Ovary (tissue), 9 donors: ENCODE data around the gene TNFSF11. TPM values are rescaled to one million over a fixed set of nuclear protein-coding genes. Genes with fewer than 3 reads are reported as not detected.

Experiments used
- DNase-seq, 5 donors: peaks; one replicate each; pipeline ENCODE4 v3.0.0-alpha.2; 2019 to 2020
- H3K27ac ChIP-seq, 2 donors: fragments of 200-600 bp; one replicate each; pipeline versions ENCODE4 v1.5.1 to v1.8.0; 2019 to 2022
- H3K27me3 ChIP-seq: fragments of 200-600 bp; one replicate; pipeline ENCODE4 v1.8.0; 2022
- H3K36me3 ChIP-seq: fragments of 200-600 bp; sonication (generic); one replicate; pipeline ENCODE4 v1.5.1; 2019
- H3K4me1 ChIP-seq: one replicate; pipeline ENCODE4 v1.8.1; 2013; ENCODE audit warnings: mild to moderate bottlenecking, moderate library complexity; ENCODE audit not compliant: insufficient read depth
- H3K4me3 ChIP-seq: fragments of 200-600 bp; sonication (generic); one replicate; pipeline ENCODE4 v1.5.1; 2017
- H3K9me3 ChIP-seq, 2 donors: fragments of 200-600 bp in 1 of 2; sonication (generic) in 1 of 2; one replicate each; pipeline versions ENCODE4 v1.5.1 to v1.8.1; 2013 to 2019; ENCODE audit warnings: mild to moderate bottlenecking in 1 of 2, moderate library complexity in 1 of 2
- EP300 ChIP-seq: sonication (generic); formaldehyde crosslinking; IDR thresholded peaks from one replicate; pipeline ENCODE4 v1.6.1; 2017; ENCODE audit warnings: antibody characterized with exemption
- POLR2A ChIP-seq: fragments of 450-650 bp; IDR thresholded peaks from one replicate; pipeline ENCODE4 v1.6.1; 2017; ENCODE audit warnings: antibody characterized with exemption, mild to moderate bottlenecking, moderate library complexity
- WGBS, 3 donors: extraction: QIAGEN DNeasy Blood & Tissue Kit in 1 of 3; methylation state at CpG; one replicate each; pipeline versions ENCODE4 v1.1.5 to v1.1.7; 2013 to 2017; 5-methylcytosine and 5-hydroxymethylcytosine counted together
- intact Hi-C, 4 donors: fragments of 100-400 bp; cut with DNase I; formaldehyde crosslinking; loops; one replicate each; pipeline versions ENCODE4 v1.11.0 to v1.15.1; 2022 to 2023
- polyA plus RNA-seq, 2 donors: library from polyadenylated mRNA; stranded (reverse); fragments of 200-250 nt in 1 of 2; fragments of 350-450 nt in 1 of 2; fragmentation: Illumina TruSeq in 1 of 2; extraction: RNeasy Lipid Tissue Mini Kit (QIAGEN cat#74804) in 1 of 2; gene quantifications; one replicate each; pipeline ENCODE4 v1.2.3, GENCODE V29; 2013 to 2014
- total RNA-seq, 7 donors: library from RNA; depleted of rRNA in 2 of 7; stranded (reverse); fragments of >200 nt in 2 of 7; fragmentation: NEBNext Ultra II Directional in 3 of 7; extraction: Animal tissue kit (Norgen Biotek cat#: 25700) in 3 of 7; gene quantifications; one replicate each; pipeline versions ENCODE4 v1.1.0 to v1.2.4, GENCODE V29; 2016 to 2023
- TF ChIP-seq, protein P1 (sequence below), 3 donors: fragments of 450-650 bp in 2 of 3; fragments of 200-600 bp in 1 of 3; IDR thresholded peaks; one replicate each; pipeline versions ENCODE4 v1.5.1 to v1.8.0; 2016 to 2022; ENCODE audit warnings: antibody characterized with exemption in 3 of 3, mild to moderate bottlenecking in 1 of 3
- donor health status: DM: no; HTN: no; CAD: no; lungs with moderate emphysema.
- donor health status: DM: no; HTN: no; CAD: no.
- donor health status: Bipolar disorder and iron deficiency.
- donor health status: DM: yes; HTN: yes; CAD: no.
- donor health status: DM: no; HTN: no; CAD: no.
- donor health status: DM: yes; HTN: yes; CAD: no.

The TNFSF11 gene
- total and polyA plus RNA-seq, 9 donors: 0.13 TPM; not detected in 8

DNA sequence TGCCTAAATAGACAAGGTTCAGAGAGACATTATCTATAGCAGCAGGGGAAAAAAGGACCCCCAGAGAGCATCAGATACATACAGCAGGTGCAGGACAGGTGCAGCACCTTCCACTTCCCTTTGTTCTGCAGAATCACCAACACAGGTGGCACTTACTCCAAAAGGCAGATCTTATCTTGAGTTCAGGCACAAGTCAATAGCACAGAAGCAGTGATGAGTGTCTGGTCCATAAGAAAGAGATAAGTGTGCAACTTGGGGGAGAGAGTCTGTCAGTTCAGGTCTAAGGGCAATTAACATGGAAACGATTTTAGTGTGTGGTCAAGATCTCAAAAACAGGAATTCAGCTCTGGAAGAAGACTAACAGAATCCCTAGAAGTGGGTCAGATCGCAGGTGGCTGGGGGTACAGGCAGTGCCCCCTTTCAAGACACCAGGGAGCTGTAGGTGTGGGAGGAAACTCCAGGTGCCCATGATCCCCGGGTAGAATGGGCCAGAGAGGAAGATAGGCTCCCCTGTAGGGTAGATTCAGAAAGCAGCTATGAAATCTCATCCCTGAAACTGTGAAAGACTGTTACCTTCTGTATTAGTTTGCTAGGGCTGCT lies 40.6 kb downstream of the TNFSF11 start:
- TF ChIP-seq POLR2A (no peak), EP300 (no peak)
- TF ChIP-seq, protein P1, sequence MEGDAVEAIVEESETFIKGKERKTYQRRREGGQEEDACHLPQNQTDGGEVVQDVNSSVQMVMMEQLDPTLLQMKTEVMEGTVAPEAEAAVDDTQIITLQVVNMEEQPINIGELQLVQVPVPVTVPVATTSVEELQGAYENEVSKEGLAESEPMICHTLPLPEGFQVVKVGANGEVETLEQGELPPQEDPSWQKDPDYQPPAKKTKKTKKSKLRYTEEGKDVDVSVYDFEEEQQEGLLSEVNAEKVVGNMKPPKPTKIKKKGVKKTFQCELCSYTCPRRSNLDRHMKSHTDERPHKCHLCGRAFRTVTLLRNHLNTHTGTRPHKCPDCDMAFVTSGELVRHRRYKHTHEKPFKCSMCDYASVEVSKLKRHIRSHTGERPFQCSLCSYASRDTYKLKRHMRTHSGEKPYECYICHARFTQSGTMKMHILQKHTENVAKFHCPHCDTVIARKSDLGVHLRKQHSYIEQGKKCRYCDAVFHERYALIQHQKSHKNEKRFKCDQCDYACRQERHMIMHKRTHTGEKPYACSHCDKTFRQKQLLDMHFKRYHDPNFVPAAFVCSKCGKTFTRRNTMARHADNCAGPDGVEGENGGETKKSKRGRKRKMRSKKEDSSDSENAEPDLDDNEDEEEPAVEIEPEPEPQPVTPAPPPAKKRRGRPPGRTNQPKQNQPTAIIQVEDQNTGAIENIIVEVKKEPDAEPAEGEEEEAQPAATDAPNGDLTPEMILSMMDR (IDR thresholded peaks at IDR 0.05): no peak
- Histone ChIP-seq H3K27ac (no peak overlapping the region), H3K36me3 (no peaks in the 10 kb centered on the region), H3K4me3 (no peak overlapping the region), H3K27me3 (no peaks in the 10 kb centered on the region), H3K9me3 (no peaks in the 10 kb centered on the region), H3K4me1 (no peaks in the 10 kb centered on the region)
- WGBS, 3 donors: 58 to 65% (median 59%) methylated on average over 3 of the region's 3 CpGs
- intact Hi-C loops: no loop called here
- no peak for DNase-seq

GRCh38 chr13:42615691-42616090 lies 41.7 kb downstream of the TNFSF11 start:
- TF ChIP-seq POLR2A (no peak), EP300 (no peak)
- TF ChIP-seq, protein P1 (IDR thresholded peaks at IDR 0.05): no peak
- no peaks in the 10 kb centered on the region for H3K9me3 ChIP-seq
- H3K27me3 ChIP-seq: no peaks in the 10 kb centered on the region
- H3K4me3 ChIP-seq: no peak overlapping the region
- no peaks in the 10 kb centered on the region for H3K4me1 ChIP-seq
- H3K27ac ChIP-seq: no peak overlapping the region
- WGBS, 3 donors: 84 to 91% (median 85%) methylated on average over 6 of the region's 6 CpGs
- no peak for DNase-seq
- H3K36me3 ChIP-seq: no peaks in the 10 kb centered on the region
- intact Hi-C loops: no loop called here

DNA sequence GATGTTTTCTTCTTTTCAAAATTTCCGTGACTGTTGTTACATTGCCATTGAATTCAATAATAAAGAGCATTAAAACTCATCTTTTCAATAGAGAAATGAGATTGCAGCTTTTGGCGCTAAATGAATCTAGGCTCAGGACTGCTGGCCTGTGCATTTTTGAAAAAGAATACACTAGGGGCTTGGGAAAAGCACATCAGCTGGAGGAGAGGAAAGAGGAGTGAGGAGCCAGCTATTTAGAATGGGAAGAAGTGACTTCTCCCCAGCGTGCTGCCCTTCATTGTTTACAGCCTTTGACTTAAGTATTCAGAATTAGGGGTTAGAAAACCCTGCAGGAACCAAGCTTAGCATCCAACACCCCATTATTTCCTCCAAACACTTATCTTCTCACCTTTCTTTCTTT lies 43.3 kb downstream of the TNFSF11 start:
- no peak for DNase-seq
- Histone ChIP-seq H3K9me3 (no peaks in the 10 kb centered on the region), H3K4me3 (no peak overlapping the region), H3K4me1 (no peaks in the 10 kb centered on the region), H3K36me3 (no peaks in the 10 kb centered on the region), H3K27me3 (no peaks in the 10 kb centered on the region), H3K27ac (no peak overlapping the region)
- TF ChIP-seq POLR2A (no peak), EP300 (no peak)
- TF ChIP-seq, protein P1 (IDR thresholded peaks at IDR 0.05): no peak
- intact Hi-C loops: no loop called here
- WGBS, 3 donors: 81 to 83% (median 82%) methylated on average over 3 of the region's 3 CpGs

DNA sequence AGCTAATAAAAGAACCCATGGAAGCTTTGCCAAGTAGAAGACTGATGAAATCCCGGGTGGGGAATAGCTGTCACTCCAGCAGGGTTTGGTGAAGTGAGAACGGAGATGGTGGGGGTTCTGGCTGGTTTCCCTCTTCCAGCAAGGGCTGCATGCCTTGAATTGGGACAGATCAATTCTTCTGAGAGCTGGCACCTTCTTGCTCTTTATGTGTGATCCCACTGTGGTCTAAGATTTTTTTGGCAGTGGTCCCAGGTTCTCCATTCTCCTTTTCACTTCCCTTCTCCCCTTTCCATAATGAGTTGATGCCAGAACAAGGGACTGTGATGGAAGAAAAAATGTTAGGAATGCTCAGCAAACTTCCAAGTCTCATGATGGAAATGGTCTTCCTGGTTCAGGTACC lies 50.0 kb downstream of the TNFSF11 start:
- 62 to 76% (median 63%) methylated on average over 2 of the region's 2 CpGs for WGBS, 3 donors
- DNase-seq: no peak
- Histone ChIP-seq H3K4me3 (no peak overlapping the region), H3K4me1 (no peaks in the 10 kb centered on the region), H3K27ac (no peak overlapping the region), H3K36me3 (no peaks in the 10 kb centered on the region), H3K27me3 (no peaks in the 10 kb centered on the region), H3K9me3 (no peaks in the 10 kb centered on the region)
- TF ChIP-seq EP300 (no peak), POLR2A (no peak)
- TF ChIP-seq, protein P1 (IDR thresholded peaks at IDR 0.05): no peak
- intact Hi-C loops: no loop called here
